MV-4-11 (cell line): ENCODE results near the gene ACIN1.
"Not testable (repeated sequence)": the region's sequence is repeated elsewhere in the genome, so short reads cannot be mapped to it uniquely, and the experiment has no call there.

Experiments used
- DNase-seq: peaks from one replicate; lab custom pipeline; 2025; lab: John Stamatoyannopoulos, UW

Gene ACIN1

GRCh38 chr14:23041729-23042128, 53.2 kb downstream of the ACIN1 start:
- no peak for DNase-seq

- no peak for DNase-seq
These were observed 54.8 kb downstream of the ACIN1 start for GRCh38 chr14:23040100-23040499.

DNA sequence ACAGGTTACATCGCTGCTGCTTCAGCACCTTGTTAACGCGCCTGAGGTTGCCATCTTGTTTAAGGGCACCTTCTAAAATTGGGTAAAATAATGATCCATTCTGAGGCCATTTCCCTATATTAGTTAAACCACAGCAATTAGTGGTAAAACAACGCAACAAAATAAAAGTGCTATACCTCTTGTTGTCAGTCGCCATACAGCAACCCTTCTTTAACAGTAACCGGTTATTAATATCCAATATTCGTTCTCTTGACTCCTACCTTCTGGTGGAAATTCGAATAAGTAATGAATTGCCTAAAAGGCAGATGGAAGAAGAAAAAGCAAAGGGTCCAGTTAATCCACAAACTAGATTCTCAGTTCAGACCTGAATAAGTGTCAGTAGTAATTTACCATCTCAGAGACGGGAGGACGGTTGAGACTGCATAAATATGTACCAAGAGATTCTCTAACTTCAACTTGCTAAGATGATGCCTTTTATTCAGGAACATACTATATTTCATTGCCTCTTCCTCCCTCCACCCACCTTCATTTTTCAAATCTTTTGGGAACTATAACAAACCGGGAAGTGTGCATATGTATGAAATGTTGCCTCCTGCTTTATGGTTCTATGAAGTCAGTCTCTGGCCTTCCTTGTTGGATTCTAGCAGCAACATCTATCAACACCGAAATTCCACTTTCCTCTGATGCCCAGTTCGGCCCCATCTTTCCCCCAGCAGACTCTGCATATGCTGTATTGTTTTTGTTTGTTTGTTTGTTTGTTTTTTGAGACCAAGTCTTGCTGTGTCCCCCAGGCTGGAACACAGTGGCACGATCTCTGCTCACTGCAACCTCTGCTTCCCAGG, 59.4 kb downstream of the ACIN1 start:
- DNase-seq = no peak

DNA sequence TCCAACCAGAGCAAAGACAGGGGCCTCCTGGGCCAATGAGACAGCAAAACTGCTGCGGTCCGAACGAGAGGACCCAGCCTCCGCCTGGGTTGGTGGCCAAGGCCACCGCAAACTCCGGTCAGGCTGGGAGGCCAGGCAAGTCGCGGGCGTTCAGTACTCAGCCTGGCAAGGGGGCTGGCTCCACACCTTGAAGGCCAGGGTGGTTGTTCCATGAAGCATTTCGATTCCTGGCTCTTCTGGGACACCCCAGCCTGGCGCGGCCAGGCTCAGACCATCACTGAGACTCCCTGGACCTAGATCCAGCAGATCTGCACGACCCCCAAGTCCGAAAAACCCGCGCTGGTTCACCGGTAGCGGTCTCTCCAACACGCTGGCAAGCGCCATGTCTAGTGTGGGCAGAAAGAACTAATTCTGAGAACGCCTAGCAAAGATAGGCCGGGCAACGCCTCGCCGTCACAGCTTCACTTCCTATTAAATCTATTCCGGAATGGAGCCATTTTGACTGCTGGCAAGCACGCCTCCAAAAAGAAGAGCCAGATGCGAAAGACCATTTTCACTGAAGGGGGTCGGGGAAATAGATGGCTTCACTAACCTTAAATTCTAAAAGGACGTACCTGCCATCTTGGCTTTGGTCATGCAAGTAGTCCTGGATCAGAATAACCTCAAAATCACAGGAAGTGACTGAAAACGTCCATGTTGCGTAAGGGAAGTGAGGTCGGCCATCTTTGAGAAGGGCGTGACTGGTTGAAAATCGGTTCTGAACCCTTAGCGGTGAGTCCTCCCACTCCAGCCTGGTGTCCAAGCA, 60.2 kb downstream of the ACIN1 start, which contains the start of gene PSMB5:
Gene PSMB5 (minus strand): TSS at position 403 of the 805 bp plus-strand sequence. CDS start 19 bp downstream, at position 384.
- DNase-seq = no peak

GRCh38 chr14:23033801-23034497, 61.0 kb downstream of the ACIN1 start:
- no peak for DNase-seq

DNA sequence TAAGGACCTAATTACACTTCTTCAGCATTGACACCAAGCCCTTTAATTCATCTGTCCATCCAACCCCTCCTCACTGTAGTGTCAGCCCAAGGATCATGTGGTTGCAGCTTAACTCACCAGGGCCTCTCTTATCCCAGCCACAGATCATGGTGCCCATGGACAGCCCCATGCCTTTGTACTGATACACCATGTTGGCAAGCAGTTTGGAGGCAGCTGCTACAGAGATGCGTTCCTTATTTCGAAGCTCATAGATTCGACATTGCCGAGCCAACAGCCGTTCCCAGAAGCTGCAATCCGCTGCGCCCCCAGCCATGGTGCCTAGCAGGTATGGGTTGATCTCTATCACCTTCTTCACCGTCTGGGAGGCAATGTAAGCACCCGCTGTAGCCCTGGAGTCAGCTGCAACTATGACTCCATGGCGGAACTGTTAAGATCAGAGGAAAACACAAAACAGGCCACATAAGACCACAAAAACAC, 61.6 kb downstream of the ACIN1 start:
- DNase-seq = no peak

GRCh38 chr14:23030936-23031335, 64.0 kb downstream of the ACIN1 start:
- DNase-seq = no peak

GRCh38 chr14:23028799-23029198, 66.1 kb downstream of the ACIN1 start:
- DNase-seq = peak; percentile 59

DNA sequence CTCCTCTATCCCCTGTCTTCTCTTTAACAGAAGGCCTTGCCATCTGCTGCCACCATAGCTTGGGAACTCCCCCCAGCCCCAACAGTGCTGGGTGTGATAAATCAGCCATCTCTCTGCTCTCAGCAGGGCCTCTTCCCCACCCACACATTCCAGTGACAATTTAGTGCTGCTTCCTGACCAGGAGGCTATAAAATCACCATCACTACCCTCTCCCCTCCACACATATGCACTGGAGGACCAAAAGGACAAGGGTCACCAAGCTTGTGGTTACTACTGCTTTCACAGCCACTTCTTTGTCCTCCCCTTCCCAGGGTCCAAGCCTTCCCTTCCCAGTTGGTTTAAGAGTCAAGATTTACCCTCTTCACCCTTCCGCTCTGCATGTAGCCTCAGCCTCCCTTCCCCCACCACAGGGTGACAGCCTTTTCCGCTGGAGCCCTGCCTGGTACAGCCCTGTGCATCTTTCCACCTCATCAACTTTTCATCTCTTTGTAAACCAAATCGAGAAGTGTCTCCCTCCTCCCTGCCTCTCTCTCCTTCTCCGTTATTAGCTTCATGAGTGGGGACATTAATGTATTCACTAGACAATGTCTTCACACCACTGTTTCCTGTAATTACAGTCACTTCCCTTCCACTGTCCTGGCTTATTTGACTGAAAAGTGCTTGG, 69.7 kb downstream of the ACIN1 start:
- DNase-seq = no peak

- no peak for DNase-seq
These were observed 70.3 kb downstream of the ACIN1 start for GRCh38 chr14:23024612-23025075.

GRCh38 chr14:23023795-23024152, 71.2 kb downstream of the ACIN1 start:
- DNase-seq = no peak

- no peak for DNase-seq
These were observed 71.7 kb downstream of the ACIN1 start for GRCh38 chr14:23023022-23023794.

DNA sequence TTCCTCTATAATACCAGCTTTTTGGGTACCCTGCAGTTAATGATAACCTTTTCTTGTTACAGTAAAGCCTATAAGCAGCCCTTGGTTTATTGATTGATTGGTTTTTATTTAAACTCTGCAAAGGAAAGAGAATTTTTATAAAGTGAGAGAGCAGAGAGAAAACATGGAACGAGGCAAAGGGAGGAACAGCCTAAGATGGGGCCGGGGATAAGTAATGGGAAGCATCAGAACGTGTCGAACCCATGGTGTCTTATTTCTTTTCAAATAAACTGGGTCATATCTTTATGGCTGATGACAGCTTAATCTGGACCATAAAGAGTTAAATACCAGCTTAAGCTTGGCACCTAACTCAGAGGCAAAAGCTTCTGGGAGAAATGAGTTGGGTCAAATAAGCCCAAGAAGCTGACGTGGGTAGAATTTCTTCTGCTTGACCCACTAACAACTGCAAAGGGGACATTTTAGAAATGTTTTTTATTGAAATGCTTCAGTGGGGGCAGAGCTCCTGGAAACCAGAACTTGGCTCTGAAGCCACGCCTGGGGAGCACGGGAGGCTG, 73.0 kb downstream of the ACIN1 start:
- no peak for DNase-seq

DNA sequence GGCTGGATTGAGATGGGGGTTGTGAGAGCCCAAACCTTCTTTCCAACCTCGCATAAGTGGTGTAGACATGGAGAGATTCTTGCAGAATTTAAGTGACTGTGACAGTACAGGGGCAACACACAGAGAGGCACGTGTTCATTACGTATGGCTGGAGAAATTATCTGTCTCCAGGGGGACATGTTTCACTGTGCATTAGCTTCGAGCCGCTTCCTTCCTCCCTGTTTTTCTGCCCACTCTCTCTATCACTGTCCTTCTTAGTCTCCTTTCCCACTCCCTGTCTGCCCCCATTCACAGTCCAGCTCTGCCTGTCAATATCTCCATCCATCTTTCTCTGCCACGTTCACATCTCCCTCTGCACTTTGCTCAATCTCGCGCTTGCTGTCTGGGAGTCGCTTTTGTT, 73.5 kb downstream of the ACIN1 start:
- no peak for DNase-seq

DNA sequence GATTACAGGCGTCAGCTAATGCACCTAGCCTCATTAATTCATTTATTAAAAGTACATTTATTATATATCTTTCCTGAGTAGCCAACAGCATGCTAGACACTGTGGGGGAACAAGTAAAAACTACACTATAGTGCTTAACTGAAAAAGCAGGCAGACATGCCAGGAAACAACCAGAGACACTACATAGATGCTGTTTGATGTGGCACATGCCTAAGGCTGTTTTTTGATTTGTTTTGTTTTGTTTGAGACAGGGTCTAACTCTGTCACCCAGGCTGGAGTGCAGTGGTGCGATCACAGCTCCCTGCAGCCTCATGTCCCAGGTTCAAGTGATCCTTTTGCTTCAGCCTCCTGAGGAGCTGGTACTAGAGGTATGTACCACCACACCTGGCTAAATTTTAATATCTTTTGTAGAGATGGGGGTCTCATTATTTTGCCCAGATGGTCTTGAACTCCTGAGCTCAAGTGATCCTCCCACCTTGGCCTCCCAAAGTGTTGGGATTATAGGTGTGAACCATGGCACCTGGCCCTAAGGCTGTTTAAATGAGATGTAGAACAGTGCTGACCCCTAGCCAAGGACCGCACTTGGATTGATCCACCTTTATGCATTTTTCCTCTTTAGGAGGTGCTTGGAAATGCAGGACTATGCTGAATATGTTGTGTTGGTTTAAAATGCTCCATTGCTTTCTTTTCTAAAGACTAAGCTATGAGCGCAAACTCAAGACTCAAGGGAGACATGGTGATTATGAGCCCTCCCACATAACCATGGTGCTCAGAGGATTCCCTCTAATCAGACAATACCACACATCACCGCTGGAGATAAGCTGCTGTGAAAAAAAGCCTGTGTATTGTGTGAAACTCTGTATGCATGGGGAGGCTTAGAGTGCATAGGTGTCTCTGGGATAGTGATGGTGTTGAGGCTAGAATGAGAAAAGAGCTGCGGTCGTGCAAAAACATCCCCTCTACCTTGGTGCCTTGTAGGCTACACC, 74.5 kb downstream of the ACIN1 start:
- DNase-seq = no peak

GRCh38 chr14:23018107-23018506, 76.8 kb downstream of the ACIN1 start:
- DNase-seq = no peak

- DNase-seq = no peak
These were observed 77.8 kb downstream of the ACIN1 start for GRCh38 chr14:23017091-23017490.

DNA sequence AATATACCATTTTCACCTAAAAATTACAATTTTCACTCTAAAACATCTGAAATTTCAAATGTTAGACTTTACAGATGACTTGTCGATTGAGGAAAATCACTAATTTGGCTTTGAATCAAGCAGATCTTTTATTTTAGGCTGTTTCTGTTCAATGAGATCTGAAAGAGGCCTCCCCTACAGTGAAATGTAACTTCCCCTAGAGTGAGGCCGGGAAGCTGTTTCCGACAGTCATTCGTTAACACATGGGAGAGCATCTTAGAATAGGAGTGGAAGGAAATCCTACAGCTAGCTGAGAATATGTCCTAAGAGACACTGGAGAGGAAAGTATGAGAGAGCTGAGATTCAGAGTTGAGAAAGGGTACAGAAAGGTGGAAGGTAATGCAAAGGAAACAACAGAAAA, 79.3 kb downstream of the ACIN1 start:
- DNase-seq = no peak

DNA sequence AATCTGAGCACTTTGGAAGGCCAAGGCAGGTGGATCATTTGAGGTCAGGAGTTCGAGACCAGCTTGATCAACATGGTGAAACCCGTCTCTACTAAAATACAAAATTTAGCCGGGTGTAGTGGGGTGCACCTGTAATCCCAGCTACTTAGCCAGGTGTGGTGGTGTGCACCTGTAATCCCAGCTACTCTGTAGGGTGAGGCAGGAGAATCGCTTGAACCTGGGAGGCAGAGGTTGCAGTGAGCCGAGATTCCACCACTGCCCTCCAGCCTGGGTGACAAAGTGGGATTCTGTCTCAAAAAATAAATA, 81.2 kb downstream of the ACIN1 start:
- not testable (repeated sequence) for DNase-seq
